NCI-H2107 treated with DMSO at 0.1 percent for 48 hours (cell line): Measurements from ENCODE around the gene TTC17.
"Not testable (repeated sequence)": the region's sequence is repeated elsewhere in the genome, so short reads cannot be mapped to it uniquely, and the experiment has no call there.

Source experiments
- DNase-seq: peaks from one replicate; lab custom pipeline; 2025; ENCODE audit not compliant: unreplicated experiment; lab: John Stamatoyannopoulos, UW

Gene TTC17

DNA sequence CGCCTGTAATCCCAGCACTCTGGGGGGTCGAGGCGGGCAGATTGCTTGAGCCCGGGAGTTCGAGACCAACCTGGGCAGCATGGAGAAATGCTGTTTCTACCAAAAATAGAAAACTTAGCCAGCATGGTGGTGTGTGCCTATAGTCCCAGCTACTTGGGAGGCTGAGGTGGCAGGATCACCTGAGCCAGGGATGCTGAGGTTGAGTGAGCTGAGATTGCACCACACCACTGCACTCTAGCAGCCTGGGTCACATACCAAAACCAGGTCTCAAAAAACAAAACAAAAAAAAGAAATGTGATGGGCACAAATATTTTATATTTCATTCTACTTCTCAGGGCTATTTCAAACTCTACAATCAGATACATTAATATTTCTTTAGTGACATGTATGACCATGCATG, 25.7 kb downstream of the TTC17 start:
- no peak for DNase-seq

DNA sequence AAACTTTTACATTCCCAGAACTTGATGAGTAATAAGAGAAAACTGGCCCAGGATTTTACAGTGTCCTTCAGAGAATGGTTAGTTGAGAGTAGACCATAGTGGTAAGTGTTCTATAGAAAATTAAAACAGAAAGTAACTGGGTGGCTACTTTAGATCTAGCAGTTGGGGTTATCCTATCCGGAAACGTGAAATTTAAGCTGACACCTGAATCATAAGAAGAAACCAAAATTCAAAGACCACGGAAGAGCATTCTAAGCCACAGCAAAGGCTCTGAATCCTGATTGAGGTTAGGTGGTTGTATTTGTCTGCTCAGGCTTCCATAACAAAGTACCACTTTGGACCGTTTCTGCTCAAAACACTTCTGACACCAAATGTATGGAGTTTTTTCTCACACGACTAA, 34.0 kb downstream of the TTC17 start:
- DNase-seq = no peak

DNA sequence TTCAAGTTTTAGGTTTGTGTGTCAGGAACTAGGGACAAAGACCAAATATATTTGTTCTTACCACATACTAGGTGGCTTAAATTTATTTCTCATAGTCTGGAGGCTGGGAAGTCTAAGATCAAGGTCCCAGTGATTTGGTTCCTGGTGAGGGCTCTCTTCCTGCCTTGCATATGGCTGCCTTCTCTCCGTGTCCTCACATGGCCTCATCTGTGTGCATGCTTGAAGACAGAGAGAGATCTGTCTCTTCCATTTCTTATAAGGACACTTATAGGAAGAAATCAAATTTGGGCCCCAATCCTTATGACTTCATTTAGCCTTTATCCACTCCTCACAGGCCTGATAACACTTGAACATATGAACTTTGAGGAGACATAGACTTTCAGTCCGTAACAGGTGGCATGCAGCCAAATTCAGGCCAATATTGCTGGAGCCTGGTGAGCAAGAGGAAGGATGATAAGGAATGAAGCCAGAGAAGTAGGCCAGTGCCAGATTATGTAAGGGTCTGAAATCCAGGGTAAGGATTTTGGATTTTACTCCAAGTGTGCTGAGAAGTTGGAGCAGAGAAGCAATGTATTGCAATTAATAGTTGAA, 35.1 kb downstream of the TTC17 start:
- DNase-seq = no peak

DNA sequence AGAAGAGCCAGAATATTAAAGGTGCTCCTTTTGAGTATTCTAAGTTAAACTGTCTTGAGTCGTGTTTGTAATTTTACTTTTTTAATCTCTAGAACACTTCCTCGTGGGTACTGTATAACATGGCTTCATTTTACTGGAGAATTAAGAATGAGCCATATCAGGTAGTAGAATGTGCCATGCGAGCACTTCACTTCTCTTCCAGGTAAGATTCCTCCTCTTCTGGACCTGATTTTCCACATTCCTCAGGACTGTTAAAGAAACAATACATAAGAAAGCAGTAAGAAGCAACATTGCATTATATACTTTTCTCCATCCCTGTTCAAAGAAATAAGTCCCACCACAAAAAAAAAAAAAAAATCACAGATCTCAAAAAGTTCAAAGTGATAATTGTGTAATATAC, 37.9 kb downstream of the TTC17 start:
- DNase-seq = no peak

DNA sequence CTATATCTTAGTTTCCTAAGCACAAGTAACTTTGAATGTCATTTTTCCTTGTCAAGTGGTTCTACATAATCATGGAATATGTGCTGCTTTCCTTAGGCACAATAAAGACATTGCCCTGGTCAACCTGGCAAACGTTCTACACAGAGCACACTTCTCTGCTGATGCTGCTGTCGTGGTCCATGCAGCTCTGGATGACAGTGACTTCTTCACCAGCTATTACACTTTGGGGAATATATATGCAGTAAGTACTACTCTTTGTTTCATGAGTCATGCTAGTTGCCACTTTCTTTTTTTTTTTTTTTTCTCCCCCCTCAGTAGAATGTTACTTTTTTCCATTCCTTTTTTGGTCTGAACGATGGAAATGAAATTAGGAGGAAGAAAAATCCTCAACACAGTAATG, 38.5 kb downstream of the TTC17 start:
- DNase-seq = no peak

DNA sequence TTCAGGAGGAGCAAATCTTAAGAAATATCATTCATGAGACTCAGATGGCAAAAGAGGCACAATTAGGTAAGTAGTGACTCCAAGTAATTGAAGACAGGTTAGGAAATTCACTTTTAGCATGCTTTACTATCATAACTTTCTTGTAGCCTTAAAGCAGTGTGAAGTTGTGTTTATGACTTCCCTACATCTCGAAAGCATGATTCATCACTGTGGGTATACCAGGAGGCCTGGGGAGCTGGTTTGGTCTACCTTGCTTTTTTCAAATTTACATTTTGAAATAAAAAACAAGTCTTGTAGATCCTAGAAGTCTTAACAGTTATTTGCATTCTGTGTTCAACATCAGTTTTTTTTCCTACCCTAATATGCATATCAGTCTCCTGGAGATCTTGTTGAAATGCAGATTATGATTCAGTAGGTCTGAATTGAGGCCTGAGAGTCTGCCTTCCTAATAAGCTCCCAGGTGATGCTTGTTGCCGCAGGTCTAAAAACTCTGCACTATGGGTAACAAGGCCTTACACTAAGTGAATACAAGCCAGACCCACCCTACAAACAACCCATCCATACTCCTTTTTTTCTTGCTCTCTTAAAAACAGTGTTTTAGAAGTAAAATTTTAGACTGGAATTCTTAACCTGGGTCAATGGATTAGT, 41.4 kb downstream of the TTC17 start:
- DNase-seq = no peak

DNA sequence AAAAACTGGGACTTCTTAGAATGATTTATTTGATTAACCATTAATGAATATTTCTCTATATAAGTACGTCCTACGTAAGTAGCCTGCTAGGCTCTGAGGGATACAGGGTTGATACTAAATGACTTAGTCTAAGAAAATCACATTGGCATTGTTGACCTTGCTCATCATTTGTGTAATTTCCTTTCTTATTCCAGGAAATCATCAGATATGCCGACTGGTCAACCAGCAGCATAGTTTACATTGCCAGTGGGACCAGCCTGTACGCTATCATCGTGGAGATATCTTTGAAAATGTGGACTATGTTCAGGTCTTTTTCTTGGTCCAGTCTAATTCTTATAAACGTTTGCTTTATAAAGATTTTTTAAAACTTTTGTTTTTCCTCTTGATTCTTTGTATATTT, 42.5 kb downstream of the TTC17 start:
- no peak for DNase-seq

DNA sequence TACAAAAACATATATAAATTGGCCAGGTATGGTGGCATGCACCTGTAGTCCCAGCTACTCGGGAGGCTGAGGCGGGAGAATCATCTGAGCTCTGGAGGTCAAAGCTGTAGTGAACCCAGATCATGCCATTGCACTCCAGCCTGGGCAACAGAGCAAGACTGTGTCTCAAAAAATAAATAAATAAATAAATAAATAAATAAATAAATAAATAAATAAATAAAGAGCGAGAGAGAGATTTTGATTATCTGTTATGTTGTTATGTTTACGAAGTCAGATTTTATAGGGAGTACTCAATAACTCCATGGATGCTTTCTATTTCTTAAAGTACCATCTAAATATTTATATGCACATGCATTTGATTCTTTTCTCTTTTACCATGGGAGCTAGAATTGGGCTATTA, 43.1 kb downstream of the TTC17 start:
- DNase-seq = not testable (repeated sequence)

DNA sequence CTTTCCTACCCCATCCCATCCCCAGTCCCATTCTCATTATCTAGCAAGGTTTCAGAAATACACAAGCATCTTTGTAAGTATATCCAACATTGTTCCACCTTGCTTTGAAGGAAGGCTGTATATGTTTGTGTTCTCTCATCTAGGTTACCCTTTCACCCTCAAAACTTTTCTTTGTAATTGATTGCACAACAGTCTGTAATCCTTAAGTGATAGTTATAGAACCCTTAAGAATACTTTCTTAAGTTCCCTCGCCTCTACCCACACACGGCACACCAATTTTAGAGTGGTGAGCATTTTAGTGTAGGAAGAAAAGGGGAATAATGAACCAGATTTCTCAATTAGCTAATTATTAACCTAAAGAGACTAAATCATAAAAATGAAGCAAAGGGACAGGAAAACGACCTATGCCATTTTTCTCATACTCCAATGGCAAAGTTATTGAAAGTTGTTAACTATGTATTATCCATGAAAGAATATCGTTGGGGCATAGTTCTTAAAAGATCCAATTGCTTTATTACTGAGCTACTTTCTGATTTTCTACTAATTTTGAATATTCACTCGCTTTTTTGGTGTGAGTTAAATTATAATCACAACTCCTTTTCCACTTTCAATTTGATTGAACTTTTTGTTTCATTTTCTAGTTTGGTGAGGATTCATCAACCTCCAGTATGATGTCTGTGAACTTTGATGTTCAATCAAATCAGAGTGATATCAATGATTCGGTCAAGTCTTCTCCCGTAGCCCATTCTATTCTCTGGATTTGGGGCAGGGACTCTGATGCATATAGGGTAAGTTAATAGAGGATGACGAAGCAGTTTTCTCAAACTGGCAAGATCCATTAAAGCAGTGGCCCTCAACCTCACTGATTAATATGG, 44.9 kb downstream of the TTC17 start:
- no peak for DNase-seq

DNA sequence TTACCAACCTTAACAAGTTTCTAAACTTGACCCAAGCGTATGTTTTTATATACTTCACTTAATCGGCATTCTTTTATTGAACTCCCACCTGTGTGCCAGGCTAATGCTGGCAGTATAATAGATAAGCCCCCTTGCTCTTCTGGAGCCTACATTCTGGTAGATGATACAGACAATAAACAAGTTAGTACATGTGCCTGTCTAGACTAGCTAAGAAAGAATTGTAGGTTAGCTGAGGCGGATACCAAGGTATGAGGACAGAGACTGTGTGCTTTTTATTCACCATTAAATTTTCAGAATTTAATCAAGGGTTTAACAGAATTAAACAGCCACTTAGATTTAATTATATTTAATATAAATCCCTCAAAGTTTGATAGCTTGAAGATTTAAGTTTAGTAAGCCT, 45.7 kb downstream of the TTC17 start:
- DNase-seq = no peak

DNA sequence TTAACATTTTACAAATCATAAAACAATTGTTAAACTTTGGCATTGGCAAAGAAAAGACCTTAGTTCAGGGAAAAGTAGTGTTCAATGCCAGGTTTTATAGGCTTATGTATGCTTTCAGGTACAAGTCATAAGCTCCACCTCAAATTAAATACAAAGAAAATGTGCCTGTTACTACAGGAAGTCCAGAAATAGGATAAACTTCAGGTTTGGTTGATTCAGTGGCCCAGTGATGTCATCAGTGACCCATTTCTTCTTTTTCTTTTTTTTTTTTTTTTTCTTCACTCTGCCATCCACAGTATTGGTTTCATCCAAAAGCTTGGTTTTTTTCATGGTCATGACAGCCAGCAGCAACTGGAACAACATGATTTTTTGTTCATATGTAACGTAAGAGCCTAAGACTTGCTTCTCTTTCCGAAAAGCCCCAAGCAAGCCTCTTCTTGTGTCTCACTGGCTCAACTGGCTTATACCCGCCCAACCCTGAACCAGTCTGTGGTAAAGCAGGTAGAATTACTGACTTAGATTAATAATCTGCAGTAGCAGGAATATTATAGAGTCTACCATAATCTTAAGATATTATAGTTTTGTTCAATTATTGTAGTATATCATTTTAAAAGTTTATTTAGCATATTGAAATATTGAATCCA, 46.2 kb downstream of the TTC17 start:
- no peak for DNase-seq

DNA sequence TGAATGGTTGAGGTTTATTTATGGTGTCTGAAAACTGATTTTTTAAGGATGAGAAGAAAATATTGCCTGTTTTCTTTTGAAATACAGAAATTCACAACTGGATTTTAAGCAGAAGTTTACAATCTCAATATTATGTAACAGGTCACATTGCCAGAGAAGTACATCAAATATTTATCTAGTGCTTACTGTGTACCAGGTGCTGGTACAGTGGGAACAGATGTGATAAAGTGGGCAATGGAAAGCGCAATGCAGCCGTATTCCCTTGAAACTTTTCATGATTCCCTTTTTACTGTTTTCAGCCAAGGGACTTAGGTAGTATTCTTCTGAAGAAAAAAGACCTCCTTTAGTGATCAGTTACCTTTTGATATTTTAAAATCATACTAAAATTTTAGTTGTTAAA, 49.6 kb downstream of the TTC17 start:
- DNase-seq = no peak

DNA sequence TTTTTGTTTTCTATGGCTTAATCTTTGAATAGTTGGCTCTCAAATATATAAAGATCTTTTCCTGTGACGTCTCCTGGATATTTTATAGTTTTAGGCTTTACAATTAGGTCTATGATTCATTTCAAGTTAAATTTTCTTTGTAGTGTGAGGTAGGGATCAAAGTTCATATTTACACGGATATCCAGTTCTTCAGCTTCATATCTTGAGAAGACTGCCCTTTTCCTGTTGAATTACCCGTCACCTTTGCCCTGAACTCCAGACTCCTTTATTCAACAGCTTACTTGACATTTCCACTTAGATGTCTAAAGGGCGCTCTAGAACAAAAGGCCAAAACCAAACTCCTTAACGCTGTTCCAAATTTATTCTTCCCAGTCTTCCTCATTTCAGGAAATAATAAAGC, 51.7 kb downstream of the TTC17 start:
- DNase-seq = no peak

DNA sequence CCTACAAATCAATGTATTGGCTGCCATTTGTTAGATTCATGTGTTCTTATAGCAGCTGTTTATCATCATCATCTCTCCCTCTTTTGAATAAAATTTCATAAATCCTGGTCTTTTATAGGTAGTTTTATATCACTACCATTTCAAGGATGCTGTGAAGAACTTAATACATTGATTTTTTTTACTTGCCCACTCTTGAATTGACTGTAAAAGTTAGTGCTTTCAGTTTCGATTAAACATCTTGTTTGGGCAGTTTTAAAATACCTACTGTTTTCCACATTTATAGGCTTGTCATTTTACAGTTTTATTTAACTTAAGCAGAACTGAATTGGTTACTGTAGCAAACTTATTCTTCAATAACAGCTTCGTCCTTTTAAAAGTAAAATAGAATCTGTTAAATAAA, 59.5 kb downstream of the TTC17 start:
- no peak for DNase-seq

DNA sequence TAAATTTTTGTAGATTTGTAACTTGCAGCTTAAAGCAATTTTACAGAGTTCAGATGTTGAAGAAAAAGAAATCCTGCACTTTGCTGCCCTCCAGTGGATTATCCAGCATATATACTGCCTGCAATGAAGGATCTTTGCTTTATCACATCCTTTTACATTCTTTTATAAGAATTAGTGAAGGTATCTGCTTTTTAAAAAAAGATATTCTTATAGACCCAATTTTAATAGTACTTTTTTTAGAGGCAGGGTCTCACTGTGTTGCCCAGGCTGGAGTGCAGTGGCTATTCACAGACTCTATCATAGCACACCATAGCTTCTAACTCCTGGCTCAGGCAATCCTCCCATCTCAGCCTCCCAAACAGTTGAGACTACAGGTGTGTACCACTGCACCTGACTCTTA, 60.7 kb downstream of the TTC17 start:
- DNase-seq = peak; percentile 20

DNA sequence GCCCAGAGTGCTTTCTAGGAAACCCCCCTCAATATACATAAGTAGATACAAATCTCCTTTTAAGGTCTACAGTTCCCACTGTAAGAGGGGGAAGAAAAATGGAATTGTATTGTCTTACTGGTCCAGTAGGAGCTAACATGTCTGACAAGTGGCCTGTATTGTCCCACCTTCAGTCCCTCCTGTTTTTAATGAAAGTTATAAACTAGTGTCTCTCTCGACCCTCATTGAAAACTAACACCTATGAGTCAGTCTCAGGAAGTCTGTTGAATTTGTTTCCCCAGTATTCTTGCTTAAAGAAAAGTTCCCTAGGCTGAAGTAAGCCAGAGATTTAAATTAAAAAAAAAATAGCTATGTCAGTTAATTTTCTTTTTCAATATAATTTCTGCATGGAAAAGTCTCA, 69.3 kb downstream of the TTC17 start:
- no peak for DNase-seq

DNA sequence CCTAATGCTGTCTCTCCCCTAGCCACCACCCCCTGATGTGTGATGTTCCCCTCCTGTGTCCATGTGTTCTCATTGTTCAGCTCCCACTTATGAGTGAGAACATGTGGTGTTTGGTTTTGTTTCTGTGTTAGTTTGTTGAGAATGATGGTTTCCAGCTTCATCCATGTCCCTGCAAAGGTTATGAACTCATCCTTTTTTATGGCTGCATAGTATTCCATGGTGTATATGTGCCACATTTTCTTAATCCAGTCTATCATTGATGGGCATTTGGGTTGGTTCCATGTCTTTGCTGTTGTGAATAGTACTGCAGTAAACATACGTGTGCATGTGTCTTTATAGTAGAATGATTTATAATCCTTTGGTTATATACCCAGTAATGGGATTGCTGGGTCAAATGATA, 72.2 kb downstream of the TTC17 start:
- DNase-seq = not testable (repeated sequence)

DNA sequence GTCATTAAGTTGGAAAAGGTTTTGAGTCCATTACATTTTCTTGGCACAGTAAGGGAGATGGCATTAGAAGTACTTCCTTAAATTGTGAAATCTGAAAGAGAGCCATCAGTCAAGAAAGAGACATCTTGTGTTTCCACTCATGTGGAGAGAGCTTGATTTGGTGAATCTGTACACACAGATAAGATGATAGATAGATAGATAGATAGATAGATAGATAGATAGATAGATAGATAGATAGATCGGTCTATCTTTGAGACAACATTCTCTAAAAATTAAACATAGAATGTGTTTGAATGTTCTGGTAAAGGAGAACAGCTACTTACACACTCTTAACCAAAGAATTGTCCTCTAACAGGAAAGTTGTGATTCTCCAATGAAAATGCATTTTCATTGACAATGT, 76.2 kb downstream of the TTC17 start:
- no peak for DNase-seq

DNA sequence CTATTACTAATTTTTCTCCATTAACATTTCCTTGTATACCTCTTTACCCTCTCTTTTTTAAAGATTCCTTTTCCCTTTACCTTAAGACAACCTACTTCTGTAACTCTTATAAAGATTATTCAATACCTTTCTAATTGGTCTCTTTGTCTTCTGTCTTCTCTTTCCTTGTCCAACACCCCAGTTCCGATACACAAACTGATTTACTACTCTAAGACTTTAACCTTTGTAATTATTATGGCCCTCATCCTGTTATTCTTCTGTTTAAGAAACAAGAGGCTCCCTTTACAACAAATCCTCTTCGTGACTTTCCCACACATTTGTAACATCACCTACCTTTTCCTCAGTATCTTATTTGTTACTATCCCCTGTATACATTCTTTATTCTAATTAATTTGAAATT, 81.8 kb downstream of the TTC17 start:
- DNase-seq = no peak

DNA sequence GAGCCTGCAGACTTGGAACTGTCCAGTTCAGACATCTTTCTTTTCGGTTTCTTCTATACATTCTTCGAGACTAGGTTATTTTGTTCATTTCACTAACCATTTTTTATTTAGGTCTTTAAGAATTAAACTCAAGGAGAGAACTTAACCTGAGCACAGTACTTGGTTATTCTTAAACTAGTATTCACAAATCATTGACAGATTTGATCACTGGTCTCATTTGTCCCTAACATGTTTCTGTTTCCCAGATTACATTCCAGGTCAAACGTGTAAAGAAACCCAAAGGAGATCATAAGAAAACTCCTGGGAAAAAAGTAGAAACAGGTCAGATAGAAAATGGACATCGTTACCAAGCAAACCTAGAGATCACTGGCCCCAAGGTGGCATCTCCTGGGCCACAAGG, 85.1 kb downstream of the TTC17 start:
- DNase-seq = no peak

DNA sequence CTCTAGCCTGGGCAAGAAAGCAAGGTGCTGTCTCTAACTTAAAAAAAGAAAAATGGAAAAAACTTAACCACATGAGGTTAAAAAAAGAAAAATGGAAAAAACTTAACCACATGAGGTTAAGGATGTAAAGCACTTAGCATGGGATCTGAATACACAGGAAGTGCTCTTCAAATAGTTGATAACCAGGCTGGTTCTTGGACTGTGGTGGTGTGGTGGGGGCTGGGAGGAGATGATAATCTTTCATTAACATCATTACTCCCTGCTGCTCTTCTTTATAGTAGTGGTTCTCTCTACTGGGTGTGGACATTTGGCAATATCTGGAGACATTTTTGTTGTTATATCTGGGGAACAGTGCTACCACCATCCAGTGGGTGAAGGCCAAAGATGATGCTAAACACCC, 88.4 kb downstream of the TTC17 start:
- no peak for DNase-seq

DNA sequence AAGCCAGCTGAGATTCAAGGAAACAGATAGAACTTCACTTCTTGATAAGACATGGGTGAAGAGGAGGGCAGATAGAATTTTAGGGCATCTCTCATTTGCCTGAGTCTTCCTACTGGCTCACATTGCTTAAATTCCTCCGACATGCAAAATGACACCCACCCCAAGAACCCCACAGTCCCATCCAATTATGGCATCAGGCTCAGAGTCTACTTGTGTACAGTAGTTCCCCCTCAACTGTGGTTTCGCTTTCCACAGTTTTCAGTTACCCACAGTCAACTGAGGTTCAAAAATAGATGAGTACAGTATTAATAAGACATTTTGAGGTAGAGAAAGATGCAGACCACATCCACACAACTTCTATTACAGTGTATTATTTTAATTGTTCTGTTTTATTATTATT, 99.8 kb downstream of the TTC17 start:
- DNase-seq = no peak
